HL-60 (cell line): ENCODE data around the gene ELAC2.

Experiments
- DNase-seq, 2 experiments: peaks; one replicate each; pipeline ENCODE4 v3.0.0-alpha.2; 2010 to 2020; ENCODE audit warnings: low read depth in 1 of 2, low spot score in 1 of 2
- H3K27ac ChIP-seq: fragments of 250-450 bp; sonication (Bioruptor Pico); replicated peaks from 2 replicates; pipeline ENCODE4 v1.5.1; 2020; ENCODE audit warnings: mild to moderate bottlenecking, moderate library complexity
- H3K27me3 ChIP-seq: fragments of 250-450 bp; sonication (Bioruptor Pico); 2 replicates; pipeline ENCODE4 v1.5.1; 2021; ENCODE audit warnings: mild to moderate bottlenecking, moderate library complexity; ENCODE audit not compliant: insufficient read depth, poor library complexity, severe bottlenecking
- H3K4me3 ChIP-seq: replicated peaks from 2 replicates; pipeline ENCODE4 v1.5.1; 2011; ENCODE audit warnings: mild to moderate bottlenecking, control low read depth, low read length; ENCODE audit not compliant: insufficient read depth
- CTCF ChIP-seq: IDR thresholded peaks from one replicate; pipeline ENCODE4 v1.5.1; 2011; ENCODE audit warnings: low read length, control low read depth, inconsistent platforms; ENCODE audit not compliant: insufficient read depth
- GABPA ChIP-seq: IDR thresholded peaks from 2 replicates; pipeline ENCODE4 v1.6.1; 2012; ENCODE audit warnings: low read depth
- POLR2AphosphoS5 ChIP-seq: IDR thresholded peaks from 2 replicates; pipeline ENCODE4 v1.6.1; 2012; ENCODE audit warnings: low read depth
- REST ChIP-seq: IDR thresholded peaks from 2 replicates; pipeline ENCODE4 v1.6.1; 2012; ENCODE audit warnings: low read depth; ENCODE audit not compliant: insufficient replicate concordance
- SPI1 ChIP-seq: IDR thresholded peaks from 2 replicates; pipeline ENCODE4 v1.6.1; 2012; ENCODE audit warnings: low read depth, mild to moderate bottlenecking, borderline replicate concordance

The ELAC2 gene

GRCh38 chr17:12952012-12952411 lies 65.8 kb downstream of the ELAC2 start:
- no peaks in the 10 kb centered on the region for H3K27me3 ChIP-seq
- no peak for TF ChIP-seq CTCF
- TF ChIP-seq POLR2AphosphoS5: no peak
- no peak for TF ChIP-seq SPI1
- TF ChIP-seq GABPA: no peak
- TF ChIP-seq REST: no peak
- DNase-seq: no peak
- no peak overlapping the region for H3K4me3 ChIP-seq
- no peak overlapping the region for H3K27ac ChIP-seq

- no peak for TF ChIP-seq REST
- TF ChIP-seq POLR2AphosphoS5: no peak
- TF ChIP-seq SPI1: no peak
- no peak for TF ChIP-seq CTCF
- no peak for TF ChIP-seq GABPA
- no peak for DNase-seq
- no peaks in the 10 kb centered on the region for H3K27me3 ChIP-seq
- no peak overlapping the region for H3K4me3 ChIP-seq
- no peak overlapping the region for H3K27ac ChIP-seq
Measured at GRCh38 chr17:12947047-12947446, 70.8 kb downstream of the ELAC2 start.
